Smooth muscle cell of bladder (primary cell): ENCODE data around the gene IRF9. TPM values are rescaled to one million over a fixed set of nuclear protein-coding genes. Genes with fewer than 3 reads are reported as not detected.

Experiments used
- total RNA-seq: library from RNA; depleted of rRNA; stranded (reverse); fragments of >200 nt; gene quantifications from 2 replicates; pipeline ENCODE4 v1.2.3, GENCODE V29; 2014

The IRF9 gene, protein sequence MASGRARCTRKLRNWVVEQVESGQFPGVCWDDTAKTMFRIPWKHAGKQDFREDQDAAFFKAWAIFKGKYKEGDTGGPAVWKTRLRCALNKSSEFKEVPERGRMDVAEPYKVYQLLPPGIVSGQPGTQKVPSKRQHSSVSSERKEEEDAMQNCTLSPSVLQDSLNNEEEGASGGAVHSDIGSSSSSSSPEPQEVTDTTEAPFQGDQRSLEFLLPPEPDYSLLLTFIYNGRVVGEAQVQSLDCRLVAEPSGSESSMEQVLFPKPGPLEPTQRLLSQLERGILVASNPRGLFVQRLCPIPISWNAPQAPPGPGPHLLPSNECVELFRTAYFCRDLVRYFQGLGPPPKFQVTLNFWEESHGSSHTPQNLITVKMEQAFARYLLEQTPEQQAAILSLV
- 65.7 and 69.2 TPM in 2 replicates for total RNA-seq

DNA sequence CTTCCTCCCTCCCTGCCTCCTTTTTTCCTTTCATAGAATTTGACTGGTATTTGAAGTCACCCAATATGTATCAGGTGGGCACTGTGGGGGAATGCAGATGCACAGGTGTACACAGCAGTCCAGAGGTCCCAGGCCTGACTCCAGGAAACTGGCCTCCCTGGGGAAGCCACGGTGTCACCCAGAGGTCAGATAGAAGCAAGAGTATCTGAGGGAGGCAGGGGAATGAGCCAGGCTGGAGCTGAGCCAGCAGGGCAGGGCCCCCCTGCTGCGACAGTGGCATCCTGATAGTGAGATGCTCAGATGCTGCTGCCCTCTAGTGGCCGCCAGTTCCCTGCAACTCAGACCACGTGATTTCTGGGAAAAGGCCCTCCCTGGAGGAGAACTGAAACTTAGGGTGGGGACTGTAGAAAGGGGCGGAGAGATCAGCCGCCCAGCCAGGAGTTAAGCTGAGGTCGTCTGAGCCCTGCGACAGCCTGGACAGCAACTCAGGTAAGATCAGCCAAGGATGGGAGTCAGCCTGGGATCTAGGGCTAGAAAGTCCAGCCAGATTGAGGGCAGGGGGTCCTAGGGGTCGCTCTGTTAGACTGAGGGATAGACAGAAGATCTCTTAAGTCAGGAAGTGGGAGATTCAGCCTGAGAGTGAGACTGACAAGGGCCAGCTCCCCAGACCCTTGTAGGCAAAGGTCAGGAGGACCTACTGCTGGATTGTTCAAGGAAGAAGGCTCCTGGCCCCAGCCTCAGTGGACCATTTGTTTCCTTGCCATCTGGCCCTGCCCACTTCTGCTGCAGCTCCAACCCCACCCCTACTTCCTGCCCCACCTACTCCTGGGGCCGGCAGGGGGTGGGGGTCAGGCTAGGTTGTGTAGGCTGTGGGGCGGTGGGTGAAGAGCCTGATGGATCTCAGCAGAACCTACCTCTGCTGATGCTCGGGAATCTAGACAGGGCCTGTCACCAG is at the start of gene IRF9:
Gene IRF9, plus strand, starts transcription at position 416 of the 955 bp plus-strand sequence. CDS start 880 bp downstream, outside the sequence.

DNA sequence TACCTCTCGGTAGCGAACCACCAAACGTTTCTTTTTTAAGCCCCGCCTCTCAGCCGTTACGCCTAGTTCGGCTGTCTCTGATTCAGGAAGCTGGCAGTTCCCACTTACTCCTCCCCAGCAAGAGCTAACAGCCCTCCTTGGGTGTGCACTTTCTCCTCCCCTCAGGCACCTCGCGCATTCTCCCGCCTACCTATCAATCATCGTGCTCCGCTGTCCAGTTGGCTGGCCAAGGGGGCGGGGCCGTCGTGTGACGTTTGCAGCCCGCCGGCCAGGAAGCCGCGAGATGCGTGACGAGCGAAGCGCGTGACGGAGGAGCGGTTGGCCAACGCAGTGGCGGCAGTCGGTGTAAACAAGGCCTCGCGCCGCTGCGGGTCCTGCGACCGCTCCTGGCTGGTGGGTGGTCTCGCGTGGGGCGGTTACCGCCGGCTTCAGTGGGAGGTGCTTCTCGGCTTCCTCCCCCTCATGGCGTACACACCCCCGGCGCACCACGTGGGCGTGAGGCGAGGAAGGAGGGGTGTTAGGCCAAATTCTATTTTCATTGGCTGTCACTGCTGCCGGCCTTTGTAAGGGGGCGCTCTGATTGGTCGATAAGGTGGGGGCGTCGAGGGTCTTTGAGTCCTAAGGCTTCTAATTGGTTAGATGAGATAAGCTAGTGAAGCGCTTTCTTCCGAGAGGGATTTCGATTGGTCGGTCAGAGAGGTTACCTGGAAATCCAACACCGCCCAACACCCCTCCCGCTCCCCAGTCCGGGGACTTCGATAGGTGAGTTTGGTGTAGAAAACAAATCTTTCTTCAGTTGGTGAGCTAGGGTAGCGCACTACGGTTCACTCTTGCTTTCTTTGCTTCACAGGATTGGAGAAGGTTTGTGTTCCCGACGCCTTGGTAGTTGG is 46.3 kb upstream of the IRF9 start, which contains the start of the genes DCAF11 and NRL:
Gene DCAF11, plus strand, starts transcription at position 246 of the 890 bp plus-strand sequence. CDS start 818 bp downstream, outside the sequence.
Gene NRL, minus strand, starts transcription at position 418 of the 890 bp plus-strand sequence. CDS start 32,101 bp downstream, outside the sequence.

DNA sequence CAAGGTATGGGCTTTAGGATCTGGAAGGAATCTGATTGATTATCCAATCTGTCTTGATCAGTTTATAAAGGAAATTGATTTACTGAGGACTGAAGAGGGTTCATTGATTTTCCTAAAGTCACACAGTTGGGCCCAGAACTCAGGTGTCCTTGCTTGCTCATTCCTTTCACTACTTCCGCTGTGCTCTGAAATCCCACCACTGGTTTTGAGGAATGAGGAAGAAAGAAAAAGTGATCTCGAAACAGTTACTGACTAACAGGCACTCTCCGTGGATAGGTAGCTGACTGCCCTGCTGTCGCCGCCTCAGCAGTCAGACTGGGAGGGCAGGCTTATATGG is 30.7 kb upstream of the IRF9 start, which contains the start of gene FITM1:
Gene FITM1, plus strand, starts transcription at position 280 of the 337 bp plus-strand sequence. CDS start 905 bp downstream, outside the sequence.

DNA sequence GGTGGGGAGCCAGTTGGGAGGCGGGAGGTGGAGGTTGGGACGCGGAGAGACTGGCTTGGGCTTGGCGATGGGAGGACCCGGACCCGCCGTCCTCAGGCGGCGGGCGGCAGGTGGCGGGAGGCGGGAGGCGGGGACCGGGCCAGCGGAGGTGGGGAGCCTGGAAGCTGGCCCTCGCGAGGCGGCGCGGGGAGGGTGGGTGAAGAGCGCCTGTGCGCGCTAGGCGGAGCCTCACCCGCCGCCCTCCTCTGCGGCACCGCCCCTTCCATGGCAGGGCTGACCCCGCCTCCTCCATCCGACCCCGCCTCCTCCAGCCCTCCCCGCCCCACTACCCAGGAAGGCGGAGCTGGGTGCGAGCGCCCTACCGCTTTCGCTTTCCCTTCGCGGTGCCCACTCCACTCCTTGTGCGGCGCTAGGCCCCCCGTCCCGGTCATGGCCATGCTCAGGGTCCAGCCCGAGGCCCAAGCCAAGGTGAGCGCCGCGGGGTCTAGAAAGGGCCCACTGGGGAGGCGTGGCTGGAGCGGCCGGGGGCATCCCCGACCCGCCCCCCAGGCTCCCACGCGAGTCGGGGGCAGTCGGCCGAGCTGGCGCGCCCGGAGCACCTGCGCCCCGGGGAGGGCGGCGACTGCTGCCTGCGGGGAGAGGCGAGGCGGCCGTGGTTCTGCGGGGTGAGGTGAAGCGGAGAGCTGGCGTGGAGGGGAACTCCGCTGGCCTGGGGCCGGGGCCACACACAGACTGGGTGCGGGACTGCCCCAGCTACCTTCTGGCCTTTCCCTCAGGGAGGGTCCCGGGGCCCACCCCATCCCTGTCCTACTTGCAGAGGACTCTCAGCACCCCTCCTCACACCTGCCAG is 25.0 kb upstream of the IRF9 start, which contains the start of gene PSME1:
Gene PSME1, plus strand, starts transcription at position 361 of the 850 bp plus-strand sequence. Its CDS starts 69 bp downstream, at position 430.

DNA sequence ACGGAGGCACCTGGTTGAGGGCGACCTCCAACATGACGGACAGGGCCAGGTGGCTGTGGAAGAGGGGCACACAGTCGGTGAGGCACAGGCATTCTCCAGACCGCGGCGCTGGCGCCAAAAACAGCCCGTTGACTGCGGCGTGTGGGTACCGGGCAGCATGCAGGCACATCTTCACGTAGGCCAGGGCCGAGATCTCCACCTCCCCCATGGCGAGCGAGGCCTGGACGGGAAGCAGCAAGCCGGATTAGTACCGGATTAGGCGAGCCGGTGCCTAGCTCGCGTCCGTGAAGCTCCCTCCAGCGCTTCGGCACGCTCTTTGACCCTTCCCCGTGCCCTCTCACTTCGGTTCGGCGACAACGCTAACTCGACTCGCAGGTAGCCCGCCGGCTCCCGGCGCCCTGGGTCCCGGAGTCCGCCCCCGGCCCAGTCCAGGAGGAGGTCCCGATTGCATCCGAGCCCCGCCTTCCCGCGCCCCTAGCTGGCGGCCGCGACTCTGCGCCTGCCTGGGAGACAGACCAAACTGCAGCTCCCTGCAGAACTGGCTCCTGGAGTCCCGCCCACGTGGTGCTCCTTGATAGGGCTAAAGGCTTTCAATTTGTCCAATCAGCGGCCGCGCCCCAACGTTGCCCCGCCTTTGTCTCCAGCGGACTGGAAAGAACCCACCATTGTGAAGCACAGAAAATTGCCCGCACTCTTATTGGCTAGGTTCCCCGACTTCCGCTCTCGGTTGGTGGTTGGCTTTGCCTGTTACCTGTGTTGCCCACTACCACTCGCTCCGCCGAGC is 19.8 kb upstream of the IRF9 start, which contains the start of gene EMC9:
Gene EMC9, minus strand, starts transcription at position 495 of the 784 bp plus-strand sequence. Its CDS starts 287 bp downstream, at position 208.

DNA sequence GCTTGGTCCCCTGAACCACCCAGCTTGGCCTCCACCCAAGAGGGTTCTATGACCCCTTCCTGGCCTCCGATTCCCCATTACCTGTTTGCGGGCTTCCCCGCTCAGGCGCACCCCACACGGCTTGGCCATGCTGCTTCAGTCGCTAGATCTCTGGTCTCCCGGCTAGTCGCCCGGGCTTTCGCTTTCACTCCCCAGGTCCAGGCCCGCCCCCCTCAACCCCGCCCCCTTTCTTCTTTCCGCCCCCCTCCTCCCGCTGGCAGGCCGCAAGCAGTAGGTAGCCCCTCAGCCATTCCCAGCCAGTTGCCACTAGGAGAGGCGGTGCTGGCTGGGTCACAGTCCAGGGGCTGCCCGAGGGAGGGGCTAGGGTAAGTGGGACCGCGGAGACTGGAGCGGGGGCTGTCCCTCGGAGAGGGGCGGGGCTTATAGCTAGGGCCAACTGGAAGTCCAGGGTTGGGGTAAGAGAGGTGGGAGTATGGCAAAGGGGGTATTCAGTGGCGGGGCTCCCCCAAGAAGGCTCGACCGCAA is 14.6 kb upstream of the IRF9 start, which contains the start of gene PSME2:
Gene PSME2, minus strand, starts transcription at position 158 of the 525 bp plus-strand sequence. Its CDS starts 29 bp downstream, at position 129.

DNA sequence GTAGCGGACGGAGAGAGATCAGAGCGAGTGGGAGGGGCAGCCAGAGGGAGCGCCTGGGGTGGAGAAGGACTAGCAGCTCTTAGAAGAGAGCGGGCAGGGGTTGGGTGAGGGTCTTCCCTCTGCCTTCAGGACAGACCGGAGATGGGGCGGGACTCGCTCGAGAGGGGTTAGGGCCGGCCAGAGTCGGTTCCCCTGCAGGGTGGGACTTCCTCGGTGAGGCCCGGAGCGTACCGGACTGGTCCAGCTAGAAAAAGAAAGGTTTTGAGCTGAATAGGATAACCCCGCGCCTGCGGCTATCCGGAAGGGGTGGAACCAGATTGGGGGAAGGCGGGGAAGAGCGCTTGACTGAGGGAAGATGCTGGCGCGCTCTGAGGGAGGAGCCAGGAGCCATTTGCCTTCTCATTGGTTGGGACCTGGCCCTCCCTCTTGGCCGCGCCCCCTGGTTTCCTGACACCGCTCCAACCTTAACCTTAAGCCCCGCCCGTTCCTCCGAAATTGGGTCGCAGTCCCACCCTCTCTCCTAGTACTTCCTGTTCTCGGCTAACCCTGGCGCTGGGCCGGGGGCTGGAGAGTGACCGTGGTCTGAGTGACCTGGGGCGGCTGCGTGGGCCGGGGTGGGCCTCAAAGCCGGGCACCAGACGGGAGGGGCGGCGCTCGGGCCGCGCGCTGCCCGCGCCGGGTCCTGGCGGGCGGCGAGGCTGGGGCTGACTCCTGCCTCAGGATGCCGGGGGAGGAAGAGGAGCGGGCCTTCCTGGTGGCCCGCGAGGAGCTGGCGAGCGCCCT is 13.9 kb upstream of the IRF9 start, which contains the start of gene RNF31:
Gene RNF31, plus strand, starts transcription at position 521 of the 783 bp plus-strand sequence. Its CDS starts 201 bp downstream, at position 722.

DNA sequence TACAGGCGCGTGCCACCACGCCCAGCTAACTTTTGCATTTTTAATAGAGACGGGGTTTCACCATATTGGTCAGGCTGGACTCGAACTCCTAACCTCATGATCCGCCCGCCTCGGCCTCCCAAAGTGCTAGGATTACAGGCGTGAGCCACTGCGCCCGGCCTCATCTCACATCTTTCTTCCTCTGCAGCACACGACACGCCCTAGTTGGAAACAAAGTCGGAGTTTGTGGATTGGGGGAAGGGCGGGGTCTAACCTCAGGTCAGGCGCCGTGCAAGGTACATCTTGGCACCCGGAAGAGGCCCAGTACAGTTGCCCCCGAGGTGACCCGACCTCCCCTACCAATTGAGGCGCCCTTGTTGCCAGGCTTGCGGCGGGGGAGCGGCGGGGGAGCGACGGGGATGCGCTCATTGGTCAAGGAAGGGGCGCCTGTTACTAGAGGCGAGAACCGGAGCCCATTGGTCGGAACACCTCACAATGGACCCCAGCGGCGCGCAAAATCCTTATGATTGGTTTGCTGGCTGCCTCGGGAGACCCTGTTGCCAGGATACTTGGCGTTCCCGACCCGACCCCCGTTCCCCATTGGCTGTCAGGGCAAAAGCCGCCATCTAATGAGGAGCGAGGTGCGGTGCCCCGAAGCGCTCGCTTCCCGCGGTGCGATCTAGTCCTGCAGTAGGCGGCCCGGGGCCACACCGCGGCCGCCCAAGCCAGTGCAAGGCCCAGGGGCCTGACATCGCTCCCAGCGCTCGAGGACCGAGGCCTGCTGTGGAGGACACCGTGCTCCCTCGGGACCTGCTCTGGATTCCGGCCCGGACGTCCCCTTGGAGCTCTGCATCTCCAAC is 10.6 kb downstream of the IRF9 start, which contains the start of gene REC8:
Gene REC8, plus strand, starts transcription at position 659 of the 839 bp plus-strand sequence. CDS start 473 bp downstream, outside the sequence.

DNA sequence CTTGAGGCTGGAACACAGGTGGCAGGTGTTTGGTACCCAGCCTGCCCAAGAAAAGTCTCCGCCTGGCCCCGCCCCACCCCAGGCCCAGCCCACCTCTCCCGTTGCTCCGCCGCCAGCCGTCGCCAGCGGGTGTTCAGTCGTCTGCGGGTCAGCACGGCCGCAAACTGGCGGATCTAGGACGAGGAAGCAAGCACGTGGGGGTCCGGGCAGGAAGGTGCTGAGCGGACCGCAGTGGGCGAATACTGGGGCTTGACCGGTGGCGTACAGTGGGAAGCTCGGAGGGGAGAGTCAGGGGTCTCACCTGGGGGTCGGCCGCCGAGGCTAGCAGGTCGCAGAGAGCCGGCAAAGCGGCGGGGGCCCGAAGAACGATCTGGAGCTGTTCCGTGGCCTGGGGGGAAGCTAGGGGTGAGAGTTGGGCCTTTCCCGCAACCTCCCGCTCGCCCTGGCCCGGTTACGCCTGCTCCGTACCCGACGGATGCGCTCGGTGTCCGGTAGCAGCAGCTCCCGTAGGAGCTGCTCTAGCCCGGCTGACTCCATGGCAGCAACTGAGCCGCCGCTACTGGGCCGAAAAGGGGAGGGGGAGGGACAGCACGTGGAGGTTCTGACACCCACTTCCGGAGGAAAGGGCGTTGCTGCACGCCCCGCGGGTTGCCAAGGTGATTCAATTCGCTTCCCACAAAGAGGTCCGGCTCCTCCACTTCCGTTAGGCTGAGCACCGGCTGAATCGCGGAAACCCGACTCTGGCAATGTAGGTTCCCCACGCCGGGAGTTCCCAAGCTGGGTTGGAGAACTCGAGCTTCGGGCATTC is 27.4 kb downstream of the IRF9 start, which contains the start of gene IPO4:
Gene IPO4, minus strand, starts transcription at position 566 of the 808 bp plus-strand sequence. Its CDS starts 29 bp downstream, at position 537.

DNA sequence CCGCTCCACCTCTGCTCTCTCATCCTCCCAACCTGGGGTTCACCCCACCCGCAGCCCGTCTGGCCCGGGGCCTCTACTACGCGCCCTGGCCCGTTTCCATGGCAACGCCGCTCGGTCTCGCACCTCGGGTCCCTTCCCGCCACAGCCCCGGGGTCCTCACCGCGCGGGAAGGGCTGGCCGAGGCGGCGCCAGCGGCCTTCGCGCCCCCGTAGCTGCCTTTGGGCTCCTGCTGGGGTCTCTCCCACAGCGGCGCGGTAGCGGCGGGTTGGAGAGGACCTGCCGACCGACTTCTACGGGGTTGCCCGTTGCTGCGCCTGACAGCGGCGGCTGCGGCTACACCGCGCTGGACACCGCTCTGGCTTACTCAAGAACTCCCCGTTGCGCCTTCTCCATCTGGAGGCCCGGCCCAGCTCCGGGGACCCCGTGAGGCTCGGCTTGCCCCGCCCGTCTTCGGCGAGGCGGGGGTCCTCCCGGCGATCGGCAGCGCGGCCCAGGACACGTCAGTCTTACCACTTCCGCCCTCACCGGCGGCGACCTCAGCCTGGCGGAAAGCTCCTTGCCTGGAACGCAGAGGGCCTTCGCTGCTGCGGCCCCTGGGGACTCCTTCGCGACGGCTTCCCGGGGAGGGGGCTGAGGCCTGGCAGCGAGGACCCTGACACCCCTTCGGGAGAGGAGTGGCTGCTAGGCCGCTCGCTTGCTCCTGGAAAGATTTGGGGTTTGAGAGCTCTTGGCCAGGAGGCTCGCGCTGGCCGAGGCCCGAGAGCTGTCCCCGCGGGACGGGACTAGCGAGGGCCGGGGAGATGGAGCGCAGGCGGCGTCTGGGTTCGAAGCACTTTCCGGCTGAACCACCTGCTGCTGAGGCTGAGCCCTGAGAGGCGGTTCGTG is 34.4 kb downstream of the IRF9 start, which contains the start of gene TM9SF1:
Gene TM9SF1, minus strand, starts transcription at position 256 of the 885 bp plus-strand sequence. CDS start 422 bp downstream, outside the sequence.

DNA sequence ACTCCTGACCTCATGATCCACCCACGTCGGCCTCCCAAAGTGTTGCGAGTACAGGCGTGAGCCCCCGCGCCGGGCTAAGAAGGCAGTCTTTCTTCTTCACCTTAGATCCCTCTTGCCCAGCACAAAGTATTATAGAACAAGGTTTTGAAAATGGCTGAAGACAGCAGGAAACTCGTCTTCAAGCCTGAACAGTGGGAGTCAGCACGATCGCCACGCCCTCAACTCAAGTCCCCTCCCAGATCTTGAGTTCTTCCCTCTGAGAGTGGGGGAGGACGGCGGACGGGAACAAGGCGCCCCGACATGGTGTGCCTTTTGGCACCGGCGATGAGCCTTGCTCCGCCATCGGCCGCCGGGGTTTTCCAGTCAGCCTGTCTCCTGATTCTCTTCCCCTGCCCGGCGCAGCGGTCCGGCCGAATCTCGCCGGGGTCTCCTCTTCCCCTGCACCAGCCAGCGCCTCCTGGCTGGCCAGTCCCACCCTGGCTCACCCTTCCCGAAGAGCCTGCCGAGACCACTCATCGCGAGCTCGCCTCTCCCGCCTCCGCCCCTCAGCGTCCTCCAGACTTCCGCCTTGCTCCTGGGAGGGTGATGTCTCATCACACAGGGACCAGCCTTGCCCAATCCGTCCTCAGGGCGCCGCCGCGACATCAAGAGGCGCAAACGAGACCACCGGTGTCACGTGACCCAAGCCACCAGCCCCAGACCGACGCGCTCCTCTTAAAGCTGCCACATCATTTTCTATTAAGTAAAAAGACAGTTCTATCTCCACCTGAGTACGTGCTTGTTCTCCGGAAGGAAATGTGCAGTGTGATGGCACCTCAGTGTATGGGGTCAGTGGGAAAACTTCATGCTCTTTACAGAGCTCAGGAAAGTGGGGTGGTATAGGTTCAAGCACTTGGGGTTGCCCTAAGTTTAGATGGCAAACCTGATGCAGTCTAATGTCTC is 52.1 kb downstream of the IRF9 start, which contains the start of gene CHMP4A:
Gene CHMP4A, minus strand, starts transcription at position 565 of the 942 bp plus-strand sequence. Its CDS starts 49 bp downstream, at position 516.

DNA sequence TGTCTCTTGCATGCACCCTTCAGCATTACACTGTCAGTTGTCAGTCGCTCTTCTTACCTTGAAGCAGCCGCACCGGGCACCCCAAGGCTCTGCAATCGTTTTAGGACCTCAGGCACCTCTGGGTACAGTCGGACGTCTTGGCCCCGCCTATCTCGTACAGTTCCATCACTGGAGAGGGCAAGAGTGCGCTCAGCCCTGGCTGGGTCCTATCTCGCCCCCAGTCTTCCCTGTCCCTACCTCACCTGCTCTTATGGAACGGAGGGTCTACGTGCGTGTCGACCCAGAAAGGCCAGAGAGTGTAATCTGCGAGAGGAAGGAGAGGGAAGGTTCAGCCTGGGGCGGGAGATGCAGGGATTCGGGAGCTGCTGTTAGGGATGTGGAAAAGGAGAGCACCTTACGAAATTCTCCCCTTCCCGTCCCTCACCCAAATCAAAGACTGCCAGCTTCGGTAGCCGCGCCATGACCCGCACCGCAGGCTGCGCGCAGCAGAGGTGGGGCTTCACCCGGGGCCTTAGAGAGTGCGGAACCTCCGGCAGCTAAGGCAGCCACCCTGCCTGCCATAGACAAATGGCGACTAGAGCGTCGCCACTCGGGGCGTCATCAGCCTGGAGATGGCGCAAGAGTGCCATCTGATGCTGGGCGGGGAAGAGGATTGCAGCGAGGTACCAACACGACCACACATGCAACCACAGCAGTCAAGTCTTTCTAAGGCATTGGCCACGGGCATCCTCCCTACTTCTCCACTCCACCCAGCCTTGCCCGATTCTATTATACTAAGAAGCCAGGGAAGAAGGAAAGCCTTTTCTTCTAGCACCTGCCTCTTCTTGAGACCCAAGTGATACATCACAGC is 54.7 kb downstream of the IRF9 start, which contains the start of gene MDP1:
Gene MDP1, minus strand, starts transcription at position 572 of the 850 bp plus-strand sequence. Its CDS starts 111 bp downstream, at position 461.

